CD4-positive, alpha-beta T cell (primary cell): ENCODE measurements around the gene ZG16B. TPM values are rescaled to one million over a fixed set of nuclear protein-coding genes. Genes with fewer than 3 reads are reported as not detected.

Experiments
- ATAC-seq: fragments of 200-7000 bp; cut with Tn5 transposase; one replicate; pipeline ENCODE4 v1.10.0; 2022; ENCODE audit warnings: mild to moderate bottlenecking; ENCODE audit not compliant: poor library complexity
- CTCF ChIA-PET: fragments of 350-600 bp; sonication (Branson Sonifier 250); formaldehyde crosslinking; loops from one replicate; lab custom pipeline; 2021; ENCODE audit warnings: antibody characterized with exemption, inconsistent platforms; lab: Charles Lee
- POLR2A ChIA-PET: fragments of 350-600 bp; sonication (Branson Sonifier 250); formaldehyde crosslinking; loops from one replicate; lab custom pipeline; 2021; ENCODE audit warnings: antibody characterized with exemption, inconsistent platforms; lab: Charles Lee
- DNase-seq, 14 experiments: peaks; one replicate each; pipeline ENCODE4 v3.0.0-alpha.2; 2013 to 2020; ENCODE audit warnings: mixed read lengths in 2 of 14
- H3K27ac ChIP-seq, 2 donors: one replicate each; pipeline versions ENCODE4 v1.5.1 to v1.7.0; 2013; ENCODE audit warnings: low read length in 2 of 2, low read depth in 1 of 2, mild to moderate bottlenecking in 1 of 2
- H3K27me3 ChIP-seq, 2 experiments: 1 replicate in 1 of 2; 2 replicates in 1 of 2; pipeline versions ENCODE4 v1.6.1 to v1.7.0; 2013; ENCODE audit warnings: low read length in 2 of 2, control low read depth in 1 of 2, mild to moderate bottlenecking in 1 of 2, moderate library complexity in 1 of 2; ENCODE audit not compliant: insufficient read depth in 2 of 2, control insufficient read depth in 1 of 2
- H3K36me3 ChIP-seq: one replicate; pipeline ENCODE4 v1.6.1; 2013; ENCODE audit warnings: low read length, control low read depth; ENCODE audit not compliant: insufficient read depth
- H3K4me1 ChIP-seq: one replicate; pipeline ENCODE4 v1.6.1; 2013; ENCODE audit warnings: low read length, control low read depth; ENCODE audit not compliant: insufficient read depth
- H3K4me3 ChIP-seq: one replicate; pipeline ENCODE4 v1.5.1; 2013; ENCODE audit warnings: mild to moderate bottlenecking, low read length, moderate library complexity
- H3K9me3 ChIP-seq, 2 experiments: 1 replicate in 1 of 2; 2 replicates in 1 of 2; pipeline versions ENCODE4 v1.6.1 to v1.7.0; 2013; ENCODE audit warnings: low read length in 2 of 2, mild to moderate bottlenecking in 2 of 2, control low read depth in 1 of 2, moderate library complexity in 1 of 2; ENCODE audit not compliant: control insufficient read depth in 1 of 2, insufficient read depth in 1 of 2
- H3K27ac Mint-ChIP-seq: one replicate; pipeline ENCODE4 v1.8.0; 2020; ENCODE audit warnings: mixed read lengths
- H3K27me3 Mint-ChIP-seq: one replicate; pipeline ENCODE4 v1.8.0; 2021; ENCODE audit warnings: mixed read lengths
- H3K36me3 Mint-ChIP-seq: one replicate; pipeline ENCODE4 v1.8.0; 2021; ENCODE audit warnings: low read depth, mixed read lengths
- H3K4me1 Mint-ChIP-seq: one replicate; pipeline ENCODE4 v1.8.0; 2021; ENCODE audit warnings: low read depth, mixed read lengths
- H3K4me3 Mint-ChIP-seq: one replicate; pipeline ENCODE4 v1.8.0; 2020; ENCODE audit warnings: mild to moderate bottlenecking, mixed read lengths
- H3K9me3 Mint-ChIP-seq: one replicate; pipeline ENCODE4 v1.8.0; 2020; ENCODE audit warnings: mixed read lengths
- CTCF ChIP-seq: fragments of 200-600 bp; IDR thresholded peaks from one replicate; pipeline ENCODE4 v1.8.0; 2022; ENCODE audit warnings: antibody characterized with exemption, mild to moderate bottlenecking
- intact Hi-C, 2 experiments: fragments of 100-400 bp; cut with DNase I in 1 of 2; cut with micrococcal nuclease in 1 of 2; formaldehyde crosslinking; loops; one replicate each; pipeline versions ENCODE4 v1.15.1 to v1.9.0; 2023 to 2025; cut with DNase I, micrococcal nuclease
- total RNA-seq, 174 experiments: library from RNA in 2 of 174; stranded (reverse) in 2 of 174; gene quantifications; one replicate each; pipeline ENCODE4 v1.2.3 and lab custom pipeline; 2021 to 2026

ZG16B gene
- total RNA-seq, 2 experiments from 2014 or later, result not detected

- peaks cover 8 to 10% of the 10 kb centered on the region in 2 experiments for H3K27me3 ChIP-seq
- intact Hi-C loops, result no loop called here
- ATAC-seq, result no peak
- H3K4me1 ChIP-seq, result no peaks in the 10 kb centered on the region
- ChIA-PET POLR2A (no interaction called here), CTCF (no interaction called here)
- no peaks in the 10 kb centered on the region for H3K36me3 Mint-ChIP-seq
- H3K27ac ChIP-seq, result no peak overlapping the region
- no peak for DNase-seq
- no peak overlapping the region for H3K4me3 ChIP-seq
- peaks cover 3 to 11% of the 10 kb centered on the region in 2 experiments for H3K9me3 ChIP-seq
- no peak overlapping the region for H3K4me3 Mint-ChIP-seq
- no peaks in the 10 kb centered on the region for H3K4me1 Mint-ChIP-seq
- H3K27me3 Mint-ChIP-seq, result peaks cover 30% of the 10 kb centered on the region
- no peaks in the 10 kb centered on the region for H3K9me3 Mint-ChIP-seq
- no peak for TF ChIP-seq CTCF
- H3K27ac Mint-ChIP-seq, result no peak overlapping the region
- no peaks in the 10 kb centered on the region for H3K36me3 ChIP-seq
Observed at GRCh38 chr16:2809149-2809760, 20.8 kb upstream of the ZG16B start.

GRCh38 chr16:2810651-2811050 is 19.5 kb upstream of the ZG16B start:
- no peaks in the 10 kb centered on the region for H3K4me1 ChIP-seq
- POLR2A ChIA-PET, result no interaction called here
- Mint-ChIP-seq H3K9me3 (no peaks in the 10 kb centered on the region), H3K4me3 (no peak overlapping the region), H3K27me3 (peaks cover 30% of the 10 kb centered on the region), H3K27ac (no peak overlapping the region), H3K4me1 (no peaks in the 10 kb centered on the region), H3K36me3 (no peaks in the 10 kb centered on the region)
- TF ChIP-seq CTCF, result no peak
- H3K27me3 ChIP-seq, result peaks cover 6 to 8% of the 10 kb centered on the region in 2 experiments
- H3K36me3 ChIP-seq, result no peaks in the 10 kb centered on the region
- intact Hi-C loops, result no loop called here
- H3K9me3 ChIP-seq, result peaks cover 0 to 9% of the 10 kb centered on the region in 2 experiments
- ATAC-seq (no peak), DNase-seq (no peak)
- H3K27ac ChIP-seq, result no peak overlapping the region
- no peak overlapping the region for H3K4me3 ChIP-seq
- CTCF ChIA-PET, result no interaction called here

GRCh38 chr16:2811703-2812471 is 18.2 kb upstream of the ZG16B start:
- Histone ChIP-seq H3K36me3 (no peaks in the 10 kb centered on the region), H3K27ac (no peak overlapping the region), H3K9me3 (peaks cover 0 to 6% of the 10 kb centered on the region in 2 experiments), H3K27me3 (peaks cover 6 to 8% of the 10 kb centered on the region in 2 experiments), H3K4me3 (no peak overlapping the region), H3K4me1 (no peaks in the 10 kb centered on the region)
- no peak for TF ChIP-seq CTCF
- intact Hi-C loops, result no loop called here
- Mint-ChIP-seq H3K27ac (no peak overlapping the region), H3K9me3 (no peaks in the 10 kb centered on the region), H3K36me3 (no peaks in the 10 kb centered on the region), H3K4me3 (no peak overlapping the region), H3K4me1 (no peaks in the 10 kb centered on the region), H3K27me3 (peaks cover 30% of the 10 kb centered on the region)
- ChIA-PET POLR2A (interaction anchor here (0.8 kb wide), 1 partner anchor 34 kb away, joined by 3 read pairs; the partner anchor contains the start of gene ELOB), CTCF (no interaction called here)
- no peak for DNase-seq
- ATAC-seq, result no peak
